PFSK-1 (cell line): Measurements from ENCODE around the gene FAM228B.

Experiments
- FOXP2 ChIP-seq: optimal IDR thresholded peaks from 2 replicates; pipeline ENCODE3; 2011; ENCODE audit warnings: borderline replicate concordance, control low read depth, inconsistent platforms; ENCODE audit not compliant: insufficient read depth; ENCODE audit errors: extremely low read length, extremely low read depth
- POLR2AphosphoS5 ChIP-seq: IDR thresholded peaks from 2 replicates; pipeline ENCODE4 v1.6.1; 2012; ENCODE audit warnings: low read depth, mild to moderate bottlenecking, control low read depth, low read length, moderate library complexity
- REST ChIP-seq, 2 experiments: IDR thresholded peaks; 2 replicates each; pipeline versions ENCODE4 v1.6.1 to v1.8.0; 2011 to 2012; ENCODE audit warnings: low read depth in 2 of 2, low read length in 2 of 2, control low read depth in 1 of 2, inconsistent platforms in 1 of 2, mild to moderate bottlenecking in 1 of 2, moderate library complexity in 1 of 2; ENCODE audit not compliant: insufficient read depth in 1 of 2
- SIN3A ChIP-seq: IDR thresholded peaks from 2 replicates; pipeline ENCODE4 v1.6.1; 2012; ENCODE audit warnings: mild to moderate bottlenecking, low read length, moderate library complexity, borderline replicate concordance; ENCODE audit not compliant: insufficient read depth
- TAF1 ChIP-seq: IDR thresholded peaks from 2 replicates; pipeline ENCODE4 v1.6.1; 2012; ENCODE audit warnings: low read length, control low read depth, borderline replicate concordance; ENCODE audit not compliant: insufficient read depth

Gene FAM228B

GRCh38 chr2:24158131-24158530, 34.9 kb downstream of the FAM228B start:
- no peak for TF ChIP-seq REST (IDR thresholded peaks at IDR 0.05; ENCODE audit: insufficient read depth in 1 of 2, low read depth in 2 of 2, low read length in 2 of 2)
- no peak for TF ChIP-seq TAF1
- TF ChIP-seq POLR2AphosphoS5: no peak
- no peak for TF ChIP-seq FOXP2
- no peak for TF ChIP-seq SIN3A

GRCh38 chr2:24159708-24160107, 36.4 kb downstream of the FAM228B start:
- TF ChIP-seq TAF1: no peak
- TF ChIP-seq FOXP2: no peak
- no peak for TF ChIP-seq SIN3A

GRCh38 chr2:24160761-24161160, 37.5 kb downstream of the FAM228B start:
- TF ChIP-seq REST (IDR thresholded peaks at IDR 0.05; ENCODE audit: insufficient read depth in 1 of 2, low read depth in 2 of 2, low read length in 2 of 2) (no peak), SIN3A (no peak), TAF1 (no peak), FOXP2 (no peak), POLR2AphosphoS5 (no peak)

- TF ChIP-seq REST (IDR thresholded peaks at IDR 0.05; ENCODE audit: insufficient read depth in 1 of 2, low read depth in 2 of 2, low read length in 2 of 2) (no peak), POLR2AphosphoS5 (no peak), TAF1 (no peak), SIN3A (no peak), FOXP2 (no peak)
Measured at GRCh38 chr2:24162494-24162893, 39.2 kb downstream of the FAM228B start.

- TF ChIP-seq POLR2AphosphoS5 (no peak), SIN3A (no peak)
Measured at GRCh38 chr2:24163186-24163585, 39.9 kb downstream of the FAM228B start.

GRCh38 chr2:24163601-24164000, 40.3 kb downstream of the FAM228B start:
- no peak for TF ChIP-seq REST (IDR thresholded peaks at IDR 0.05; ENCODE audit: insufficient read depth in 1 of 2, low read depth in 2 of 2, low read length in 2 of 2)
- TF ChIP-seq TAF1: no peak
- no peak for TF ChIP-seq FOXP2
- no peak for TF ChIP-seq POLR2AphosphoS5
